Measurements from ENCODE around the gene RAB25. TPM values are rescaled to one million over a fixed set of nuclear protein-coding genes. Genes with fewer than 3 reads are reported as not detected.

Gene RAB25
- total and polyA plus RNA-seq, 2 of the 13 experiments (the other 11 are each of a cell fraction or from before 2014, with no cell fraction given) = 0.20 to 0.22 TPM

DNA sequence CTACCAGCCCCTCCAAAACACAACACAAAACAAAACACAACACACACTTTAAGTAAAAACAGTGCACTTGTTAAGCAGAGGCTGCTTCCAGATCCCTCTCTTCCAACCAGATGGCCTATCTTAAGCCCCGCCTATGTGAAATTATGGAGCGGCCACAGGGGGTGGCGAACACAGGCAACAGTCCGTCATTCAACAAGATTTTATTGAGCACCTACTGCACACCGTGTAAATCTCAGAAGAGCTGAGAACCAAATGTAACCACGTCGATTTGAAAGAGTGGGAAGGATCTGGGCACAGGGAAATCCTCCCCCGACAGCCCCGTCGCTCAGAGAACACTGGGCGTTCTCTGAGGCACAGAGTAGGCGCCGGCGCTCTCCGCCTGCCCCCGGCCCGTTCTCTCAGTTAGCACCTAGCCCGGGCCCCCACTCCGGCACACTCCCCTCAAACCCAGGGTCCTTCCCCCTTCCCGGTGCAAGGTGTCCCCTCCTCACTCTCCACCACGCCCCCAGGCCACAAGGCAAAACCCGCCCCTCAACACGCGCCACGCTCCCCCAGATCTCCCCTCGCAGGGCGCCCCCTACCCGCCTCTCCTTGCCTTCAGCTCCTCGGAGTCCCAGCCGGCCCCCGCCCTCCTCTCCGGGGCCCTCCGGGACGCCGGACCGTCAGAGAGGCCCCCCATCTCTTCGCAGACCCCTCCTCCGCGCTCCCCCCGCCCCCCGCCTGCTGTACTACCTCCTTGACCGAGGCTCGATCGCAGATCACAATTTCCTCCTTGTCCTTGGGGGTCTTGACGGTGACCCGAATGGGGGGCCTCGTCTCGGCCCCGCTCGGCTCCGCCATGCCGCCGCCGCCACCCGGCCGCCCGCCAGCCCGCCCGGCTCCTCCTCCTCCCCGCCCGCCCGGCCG is 7.8 kb upstream of the RAB25 start (continued):
- TF ChIP-seq CTCF (CRISPR knock-in tag; IDR thresholded peaks at IDR 0.05) (peak; percentile 74), SOX6 (IDR thresholded peaks at IDR 0.05) (no peak), SOX6 (CRISPR knock-in tag; IDR thresholded peaks at IDR 0.05) (0 out of 2 replicates have a peak, but pooled peaks have one; percentile 26), ZNF441 (CRISPR knock-in tag; IDR thresholded peaks at IDR 0.05; ENCODE audit: borderline replicate concordance) (0 out of 2 replicates have a peak, but pooled peaks have one; percentile 22), CBX5 (CRISPR knock-in tag; IDR thresholded peaks at IDR 0.05; ENCODE audit: borderline replicate concordance) (0 out of 2 replicates have a peak, but pooled peaks have one; percentile 30), THAP11 (CRISPR knock-in tag; IDR thresholded peaks at IDR 0.05) (peak; percentile 75), ZSCAN25 (CRISPR knock-in tag; IDR thresholded peaks at IDR 0.05) (peak; percentile 95), ZNF614 (CRISPR knock-in tag; IDR thresholded peaks at IDR 0.05; ENCODE audit: borderline replicate concordance) (peak; percentile 38; the same call in 1 of the 2 replicates), SAP130 (CRISPR knock-in tag; IDR thresholded peaks at IDR 0.05; ENCODE audit: low read depth) (peak; percentile 68), KMT2B (CRISPR knock-in tag; IDR thresholded peaks at IDR 0.05) (peak; percentile 47; the same call in 1 of the 2 replicates), ZNF205 (CRISPR knock-in tag; IDR thresholded peaks at IDR 0.05) (0 out of 2 replicates have a peak, but pooled peaks have one; percentile 67), GATAD1 (CRISPR knock-in tag; IDR thresholded peaks at IDR 0.05) (peak; percentile 47; the same call in 1 of the 2 replicates), ZBTB21 (CRISPR knock-in tag; IDR thresholded peaks at IDR 0.05) (no peak), ZNF207 (IDR thresholded peaks at IDR 0.05; ENCODE audit: borderline replicate concordance) (no peak), CENPT (CRISPR knock-in tag; IDR thresholded peaks at IDR 0.05; ENCODE audit: low read depth) (no peak), MAZ (IDR thresholded peaks at IDR 0.05; ENCODE audit: borderline replicate concordance, low read depth, low read length) (no peak), MAZ (CRISPR knock-in tag; IDR thresholded peaks at IDR 0.05; ENCODE audit: low read depth) (no peak; the same call in 1 of the 2 replicates), ZBTB38 (CRISPR knock-in tag; IDR thresholded peaks at IDR 0.05) (no peak), ZKSCAN1 (IDR thresholded peaks at IDR 0.05; ENCODE audit: low read length) (no peak), POLR2G (IDR thresholded peaks at IDR 0.05; ENCODE audit: low read depth, low read length) (0 out of 2 replicates have a peak, but pooled peaks have one; percentile 18), ZNF816 (CRISPR knock-in tag; IDR thresholded peaks at IDR 0.05; ENCODE audit: borderline replicate concordance) (no peak), FOXO4 (CRISPR knock-in tag; conservative IDR thresholded peaks at IDR 0.05) (0 out of 2 replicates have a peak, but pooled peaks have one; percentile 21), ZKSCAN8 (CRISPR knock-in tag; IDR thresholded peaks at IDR 0.05; ENCODE audit: borderline replicate concordance) (peak; percentile 92), ZMYM4 (CRISPR knock-in tag; IDR thresholded peaks at IDR 0.05) (0 out of 2 replicates have a peak, but pooled peaks have one; percentile 12)
- TF ChIP-seq, protein P1, sequence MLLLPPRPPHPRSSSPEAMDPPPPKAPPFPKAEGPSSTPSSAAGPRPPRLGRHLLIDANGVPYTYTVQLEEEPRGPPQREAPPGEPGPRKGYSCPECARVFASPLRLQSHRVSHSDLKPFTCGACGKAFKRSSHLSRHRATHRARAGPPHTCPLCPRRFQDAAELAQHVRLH (CRISPR knock-in tag; IDR thresholded peaks at IDR 0.05; ENCODE audit: borderline replicate concordance, low read depth) = peak; percentile 21; the same call in 1 of the 2 replicates
- TF ChIP-seq, protein P2, sequence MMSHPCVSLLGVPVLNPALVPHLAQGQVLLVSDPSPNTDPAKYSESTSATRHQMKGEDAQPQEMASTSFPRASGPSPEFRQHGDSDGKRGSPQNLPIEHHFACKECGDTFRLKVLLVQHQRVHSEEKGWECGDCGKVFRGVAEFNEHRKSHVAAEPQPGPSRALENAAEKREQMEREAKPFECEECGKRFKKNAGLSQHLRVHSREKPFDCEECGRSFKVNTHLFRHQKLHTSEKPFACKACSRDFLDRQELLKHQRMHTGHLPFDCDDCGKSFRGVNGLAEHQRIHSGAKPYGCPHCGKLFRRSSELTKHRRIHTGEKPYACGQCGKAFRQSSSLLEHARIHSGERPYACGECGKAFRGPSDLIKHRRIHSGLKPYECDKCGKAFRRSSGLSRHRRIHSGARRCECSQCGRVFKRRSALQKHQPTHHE (CRISPR knock-in tag; IDR thresholded peaks at IDR 0.05; ENCODE audit: borderline replicate concordance) = no peak
